K562 (cell line): ENCODE results near the gene ILK. TPM values are rescaled to one million over a fixed set of nuclear protein-coding genes. Genes with fewer than 3 reads are reported as not detected.

Experiments
- ATAC-seq: fragments of 200-7000 bp; cut with Tn5 transposase; 3 replicates; pipeline ENCODE4 v1.9.1; 2020; ENCODE audit warnings: moderate library complexity
- BruUV-seq: library from RNA; stranded (reverse); fragments of 400-500 nt; replicated peaks from 2 replicates; lab custom pipeline; 2021; lab: Mats Ljungman, UMichigan
- CTCF ChIA-PET: fragments of 300-600 bp; formaldehyde crosslinking; extraction: SDS; loops from one replicate; lab custom pipeline; 2021; ENCODE audit warnings: low intra/inter-chr PET ratio; lab: Yijun Ruan, JAX
- POLR2A ChIA-PET: fragments of 300-600, 350-650 bp; sonication (Branson Sonifier 250); formaldehyde crosslinking; extraction: SDS; loops from one replicate; lab custom pipeline; 2021; ENCODE audit warnings: antibody characterized with exemption, inconsistent platforms; lab: Yijun Ruan, JAX
- DNase-seq, 4 experiments: peaks; one replicate each; pipeline versions ENCODE4 v3.0.0 to v3.0.0-alpha.2; 2011 to 2018; ENCODE audit warnings: low spot score in 3 of 4, mixed read lengths in 3 of 4; ENCODE audit errors: extremely low read depth in 1 of 4
- FAIRE-seq: peaks from 2 replicates; lab custom pipeline; 2011; peaks lifted over from hg19 to GRCh38; lab: Jason Lieb, UNC
- H2AFZ ChIP-seq: 2 replicates; pipeline ENCODE4 v1.6.0; 2011; ENCODE audit warnings: low read depth, low read length, control low read depth, inconsistent platforms
- H3K27ac ChIP-seq: fragments of 200-600 bp; 3 replicates; pipeline ENCODE4 v1.8.0; 2011; ENCODE audit warnings: low read depth, mild to moderate bottlenecking, control low read depth, inconsistent platforms, low read length, moderate library complexity, mixed read lengths; ENCODE audit errors: extremely low read depth
- H3K27me3 ChIP-seq, 2 experiments: fragments of 300-600 bp in 1 of 2; 2 replicates in 1 of 2; 3 replicates in 1 of 2; pipeline versions ENCODE4 v1.6.0 to v1.8.0; 2011; ENCODE audit warnings: inconsistent platforms in 2 of 2, low read length in 2 of 2, mild to moderate bottlenecking in 1 of 2, mixed read lengths in 1 of 2, moderate library complexity in 1 of 2; ENCODE audit not compliant: control insufficient read depth in 2 of 2, insufficient read depth in 2 of 2
- H3K36me3 ChIP-seq: fragments of 300-600 bp; 3 replicates; pipeline ENCODE4 v1.8.0; 2011; ENCODE audit warnings: mild to moderate bottlenecking, low read length, inconsistent platforms; ENCODE audit not compliant: control insufficient read depth, insufficient read depth
- H3K4me1 ChIP-seq, 2 experiments: fragments of 200-600 bp in 1 of 2; replicated peaks in 1 of 2; 2 replicates in 1 of 2; 3 replicates in 1 of 2; pipeline versions ENCODE4 v1.5.1 to v1.8.0; 2011; ENCODE audit warnings: inconsistent platforms in 2 of 2, low read length in 2 of 2, mild to moderate bottlenecking in 1 of 2, mixed read lengths in 1 of 2, moderate library complexity in 1 of 2; ENCODE audit not compliant: control insufficient read depth in 2 of 2, insufficient read depth in 2 of 2
- H3K4me2 ChIP-seq: 2 replicates; pipeline ENCODE4 v1.6.1; 2011; ENCODE audit warnings: low read length, control low read depth, inconsistent platforms, mixed read lengths; ENCODE audit not compliant: insufficient read depth
- H3K4me3 ChIP-seq: fragments of 200-600 bp; sonication (generic), shearing (Covaris generic); 2 replicates; pipeline ENCODE4 v1.5.1; 2016; ENCODE audit warnings: control low read depth, inconsistent platforms
- H3K79me2 ChIP-seq: fragments of 200-600 bp; 3 replicates; pipeline ENCODE4 v1.8.0; 2011; ENCODE audit warnings: low read length, inconsistent platforms; ENCODE audit not compliant: control insufficient read depth, insufficient read depth
- H3K9ac ChIP-seq, 2 experiments: 2 replicates each; pipeline versions ENCODE4 v1.6.0 to v1.6.1; 2011; ENCODE audit warnings: low read depth in 2 of 2, low read length in 2 of 2, control low read depth in 1 of 2, inconsistent platforms in 1 of 2, mild to moderate bottlenecking in 1 of 2, mixed read lengths in 1 of 2; ENCODE audit not compliant: insufficient read depth in 1 of 2
- H3K9me1 ChIP-seq: one replicate; pipeline ENCODE4 v1.6.0; 2011; ENCODE audit warnings: inconsistent platforms, mild to moderate bottlenecking, low read length, moderate library complexity; ENCODE audit not compliant: control insufficient read depth, insufficient read depth
- H3K9me3 ChIP-seq: replicated peaks from 2 replicates; pipeline ENCODE4 v1.5.1; 2011; ENCODE audit warnings: low read depth, low read length, inconsistent platforms; ENCODE audit not compliant: control insufficient read depth, insufficient read depth
- H4K20me1 ChIP-seq: replicated peaks from 2 replicates; pipeline ENCODE4 v1.6.1; 2011; ENCODE audit warnings: low read length, inconsistent platforms, mixed read lengths; ENCODE audit not compliant: control insufficient read depth, insufficient read depth
- ESRRA ChIP-seq: fragments of 450-650 bp; IDR thresholded peaks from 2 replicates; pipeline ENCODE4 v1.6.1; 2014; ENCODE audit warnings: low read depth, mild to moderate bottlenecking, moderate library complexity, borderline replicate concordance
- EWSR1 ChIP-seq: fragments of 450-650 bp; IDR thresholded peaks from 2 replicates; pipeline ENCODE4 v1.6.1; 2018; ENCODE audit warnings: borderline replicate concordance, mild to moderate bottlenecking, low read depth, moderate library complexity; ENCODE audit not compliant: partially characterized antibody
- FOS ChIP-seq: IDR thresholded peaks from 3 replicates; pipeline ENCODE4 v1.6.1; 2011; ENCODE audit not compliant: insufficient read length; ENCODE audit errors: extremely low read depth
- HMG20B ChIP-seq: fragments of 250-450 bp; sonication (Bioruptor Pico); IDR thresholded peaks from 2 replicates; pipeline ENCODE4 v1.5.0; 2021; ENCODE audit warnings: mild to moderate bottlenecking
- JUN ChIP-seq, 2 experiments: sonication (generic) in 1 of 2; formaldehyde crosslinking in 1 of 2; IDR thresholded peaks; 2 replicates each; pipeline versions ENCODE4 v1.6.1 to v1.8.0; 2012 to 2022; ENCODE audit warnings: borderline replicate concordance in 2 of 2, mild to moderate bottlenecking in 2 of 2, improper control_type of control experiment in 1 of 2, low read depth in 1 of 2, low read length in 1 of 2, missing genetic modification reagents in 1 of 2
- JUND ChIP-seq, 2 experiments: IDR thresholded peaks; 2 replicates in 1 of 2; 3 replicates in 1 of 2; pipeline ENCODE4 v1.6.1; 2011; ENCODE audit warnings: borderline replicate concordance in 2 of 2, low read depth in 2 of 2, low read length in 2 of 2, improper control_type of control experiment in 1 of 2, missing biosample characterization in 1 of 2, missing genetic modification characterization in 1 of 2, missing genetic modification reagents in 1 of 2
- TAF9B ChIP-seq: fragments of 450-650 bp; IDR thresholded peaks from 2 replicates; pipeline ENCODE4 v1.6.1; 2018; ENCODE audit warnings: mild to moderate bottlenecking; ENCODE audit not compliant: partially characterized antibody
- TRIM24 ChIP-seq, 2 experiments: fragments of 450-650 bp; IDR thresholded peaks; 2 replicates each; pipeline ENCODE4 v1.6.1; 2016
- ZNF133 ChIP-seq: fragments of 250-450 bp; sonication (Bioruptor Pico); IDR thresholded peaks from 2 replicates; pipeline ENCODE4 v1.4.0; 2020; ENCODE audit warnings: mild to moderate bottlenecking
- ZNF197 ChIP-seq: fragments of 200-800 bp; sonication (Bioruptor generic); IDR thresholded peaks from 2 replicates; pipeline ENCODE4 v1.6.1; 2016; ENCODE audit warnings: low read depth, missing genetic modification characterization, missing compliant biosample characterization
- ZNF282 ChIP-seq: sonication (generic); formaldehyde crosslinking; IDR thresholded peaks from 2 replicates; pipeline ENCODE4 v1.8.1; 2023; ENCODE audit warnings: missing genetic modification reagents
- ZNF445 ChIP-seq: fragments of 250-450 bp; sonication (Bioruptor Pico); IDR thresholded peaks from 2 replicates; pipeline ENCODE4 v1.4.0; 2020; ENCODE audit warnings: low read depth, mild to moderate bottlenecking, moderate library complexity
- ZNF589 ChIP-seq: fragments of 200-800 bp; sonication (Bioruptor generic); IDR thresholded peaks from 2 replicates; pipeline ENCODE4 v1.6.1; 2016; ENCODE audit warnings: low read depth, missing genetic modification characterization, missing compliant biosample characterization
- WGBS: fragments of 100-300 bp; shearing (Covaris generic); methylation state at CpG from one replicate; pipeline ENCODE4 v1.1.6; 2016; ENCODE audit warnings: low coverage, mixed read lengths; ENCODE audit not compliant: insufficient coverage; ENCODE audit errors: missing lambda C conversion rate; 5-methylcytosine and 5-hydroxymethylcytosine counted together
- in situ Hi-C: fragments of 300-500 bp; cut with MboI; formaldehyde crosslinking; loops from 4 replicates; pipeline ENCODE4 v1.15.0; 2018; ENCODE audit warnings: inconsistent platforms, mixed read lengths
- intact Hi-C: fragments of 100-400 bp; cut with micrococcal nuclease; formaldehyde crosslinking; loops from 2 replicates; pipeline ENCODE4 v1.14.2; 2022
- polyA plus RNA-seq, 8 experiments: library from polyadenylated mRNA; depleted of rRNA in 4 of 8; stranded (reverse) in 5 of 8; unstranded in 3 of 8; fragments of >200 nt; fragmentation: Nextera tagmentation in 2 of 8; fragmentation: Illumina TruSeq in 1 of 8; extraction: Ambion mirVana in 2 of 8; extraction: Trizol in 1 of 8; gene quantifications; 2 replicates each; pipeline versions ENCODE4 v1.2.1 to v1.2.3, GENCODE V29; 2011 to 2014; ENCODE audit warnings: inconsistent platforms in 1 of 8, missing spikeins in 1 of 8
- total RNA-seq, 7 experiments: library from RNA; depleted of rRNA in 6 of 7; stranded (reverse); fragments of >200 nt in 6 of 7; fragmentation: Illumina TruSeq in 2 of 7; extraction: Trizol in 2 of 7; gene quantifications; 2 replicates each; pipeline versions ENCODE4 v1.2.1 to v1.2.3, GENCODE V29; 2011 to 2021; ENCODE audit warnings: low replicate concordance in 1 of 7
- TF ChIP-seq, protein P1 (sequence below): fragments of 200-800 bp; sonication (Bioruptor generic); IDR thresholded peaks from 2 replicates; pipeline ENCODE4 v1.6.1; 2016; ENCODE audit warnings: missing genetic modification characterization, missing compliant biosample characterization
- TF ChIP-seq, protein P2 (sequence below), 2 experiments: fragments of 450-650 bp in 1 of 2; sonication (generic) in 1 of 2; formaldehyde crosslinking; conservative IDR thresholded peaks; 2 replicates each; pipeline versions ENCODE4 v1.4.0 to v1.8.1; 2020 to 2022; ENCODE audit warnings: mild to moderate bottlenecking in 1 of 2, missing genetic modification reagents in 1 of 2

Gene ILK
- total and polyA plus RNA-seq, 9 of the 15 experiments (the other 6 are each of a cell fraction or from before 2014, with no cell fraction given) = 43.3 to 95.9 (median 58.9) TPM

- peaks cover 37 to 43% of the 10 kb centered on the region in 2 experiments for H3K4me1 ChIP-seq
- BruUV-seq = no TSS peak
- in situ Hi-C loops = no loop called here
- no peak overlapping the region for H3K27ac ChIP-seq
- ATAC-seq (no peak), DNase-seq (no peak), FAIRE-seq (no peak)
- H3K4me2 ChIP-seq = no peak overlapping the region
- no peaks in the 10 kb centered on the region for H3K9me3 ChIP-seq
- H4K20me1 ChIP-seq = no peaks in the 10 kb centered on the region
- no peak overlapping the region for H2AFZ ChIP-seq
- H3K9me1 ChIP-seq = peaks cover 8% of the 10 kb centered on the region
- WGBS = 73% methylated on average over 2 of the region's 2 CpGs
- no peaks in the 10 kb centered on the region for H3K79me2 ChIP-seq
- ChIA-PET POLR2A (interaction anchor here (1.1 kb wide), 1 partner anchor 39 kb away, joined by 3 read pairs; the partner anchor contains the start of gene TAF10), CTCF (no interaction called here)
- H3K4me3 ChIP-seq = no peak overlapping the region
- TF ChIP-seq ZNF197 = no peak
- no peak for TF ChIP-seq JUN (IDR thresholded peaks at IDR 0.05; ENCODE audit: borderline replicate concordance, low read depth, low read length)
- no peak for TF ChIP-seq JUN (CRISPR knock-in tag; IDR thresholded peaks at IDR 0.05; ENCODE audit: borderline replicate concordance)
- TF ChIP-seq HMG20B (CRISPR knock-in tag) = no peak
- TF ChIP-seq ZNF589 (CRISPR knock-in tag) = no peak
- TF ChIP-seq, protein P1, sequence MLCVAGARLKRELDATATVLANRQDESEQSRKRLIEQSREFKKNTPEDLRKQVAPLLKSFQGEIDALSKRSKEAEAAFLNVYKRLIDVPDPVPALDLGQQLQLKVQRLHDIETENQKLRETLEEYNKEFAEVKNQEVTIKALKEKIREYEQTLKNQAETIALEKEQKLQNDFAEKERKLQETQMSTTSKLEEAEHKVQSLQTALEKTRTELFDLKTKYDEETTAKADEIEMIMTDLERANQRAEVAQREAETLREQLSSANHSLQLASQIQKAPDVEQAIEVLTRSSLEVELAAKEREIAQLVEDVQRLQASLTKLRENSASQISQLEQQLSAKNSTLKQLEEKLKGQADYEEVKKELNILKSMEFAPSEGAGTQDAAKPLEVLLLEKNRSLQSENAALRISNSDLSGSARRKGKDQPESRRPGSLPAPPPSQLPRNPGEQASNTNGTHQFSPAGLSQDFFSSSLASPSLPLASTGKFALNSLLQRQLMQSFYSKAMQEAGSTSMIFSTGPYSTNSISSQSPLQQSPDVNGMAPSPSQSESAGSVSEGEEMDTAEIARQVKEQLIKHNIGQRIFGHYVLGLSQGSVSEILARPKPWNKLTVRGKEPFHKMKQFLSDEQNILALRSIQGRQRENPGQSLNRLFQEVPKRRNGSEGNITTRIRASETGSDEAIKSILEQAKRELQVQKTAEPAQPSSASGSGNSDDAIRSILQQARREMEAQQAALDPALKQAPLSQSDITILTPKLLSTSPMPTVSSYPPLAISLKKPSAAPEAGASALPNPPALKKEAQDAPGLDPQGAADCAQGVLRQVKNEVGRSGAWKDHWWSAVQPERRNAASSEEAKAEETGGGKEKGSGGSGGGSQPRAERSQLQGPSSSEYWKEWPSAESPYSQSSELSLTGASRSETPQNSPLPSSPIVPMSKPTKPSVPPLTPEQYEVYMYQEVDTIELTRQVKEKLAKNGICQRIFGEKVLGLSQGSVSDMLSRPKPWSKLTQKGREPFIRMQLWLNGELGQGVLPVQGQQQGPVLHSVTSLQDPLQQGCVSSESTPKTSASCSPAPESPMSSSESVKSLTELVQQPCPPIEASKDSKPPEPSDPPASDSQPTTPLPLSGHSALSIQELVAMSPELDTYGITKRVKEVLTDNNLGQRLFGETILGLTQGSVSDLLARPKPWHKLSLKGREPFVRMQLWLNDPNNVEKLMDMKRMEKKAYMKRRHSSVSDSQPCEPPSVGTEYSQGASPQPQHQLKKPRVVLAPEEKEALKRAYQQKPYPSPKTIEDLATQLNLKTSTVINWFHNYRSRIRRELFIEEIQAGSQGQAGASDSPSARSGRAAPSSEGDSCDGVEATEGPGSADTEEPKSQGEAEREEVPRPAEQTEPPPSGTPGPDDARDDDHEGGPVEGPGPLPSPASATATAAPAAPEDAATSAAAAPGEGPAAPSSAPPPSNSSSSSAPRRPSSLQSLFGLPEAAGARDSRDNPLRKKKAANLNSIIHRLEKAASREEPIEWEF = no peak
- TF ChIP-seq, protein P2, sequence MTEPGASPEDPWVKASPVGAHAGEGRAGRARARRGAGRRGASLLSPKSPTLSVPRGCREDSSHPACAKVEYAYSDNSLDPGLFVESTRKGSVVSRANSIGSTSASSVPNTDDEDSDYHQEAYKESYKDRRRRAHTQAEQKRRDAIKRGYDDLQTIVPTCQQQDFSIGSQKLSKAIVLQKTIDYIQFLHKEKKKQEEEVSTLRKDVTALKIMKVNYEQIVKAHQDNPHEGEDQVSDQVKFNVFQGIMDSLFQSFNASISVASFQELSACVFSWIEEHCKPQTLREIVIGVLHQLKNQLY (CRISPR knock-in tag; conservative IDR thresholded peaks at IDR 0.05) = no peak
- TF ChIP-seq EWSR1 = no peak
- TF ChIP-seq JUND (IDR thresholded peaks at IDR 0.05; ENCODE audit: borderline replicate concordance, low read depth, low read length) = no peak
- TF ChIP-seq JUND (tag; IDR thresholded peaks at IDR 0.05; ENCODE audit: borderline replicate concordance, low read depth, low read length) = no peak
- no peak for TF ChIP-seq TAF9B
- no peak for TF ChIP-seq ZNF133 (CRISPR knock-in tag)
- no peak for TF ChIP-seq TRIM24 (IDR thresholded peaks at IDR 0.05)
- no peak for TF ChIP-seq FOS
- no peak for TF ChIP-seq ESRRA
- no peak for TF ChIP-seq ZNF445 (CRISPR knock-in tag)
- TF ChIP-seq ZNF282 (CRISPR knock-in tag) = no peak
- H3K9ac ChIP-seq = no peak overlapping the region
- H3K36me3 ChIP-seq = no peaks in the 10 kb centered on the region
- no peaks in the 10 kb centered on the region for H3K27me3 ChIP-seq
- intact Hi-C loops = no loop called here
Observed at GRCh38 chr11:6572215-6572614, 31.4 kb upstream of the ILK start.
